ENCODE data around the gene SDK1.
A peak's percentile ranks its signal among the peaks of the same experiment; 100 is the strongest.

The SDK1 gene

GRCh38 chr7:3300651-3301448 is at the start of gene SDK1:
TSS of gene SDK1 (plus strand) at chr7:3301252. CDS start at chr7:3301587, 335 bp downstream.
- peak; percentile 41 for TF ChIP-seq CTCF (IDR thresholded peaks at IDR 0.05; ENCODE audit: insufficient read depth, low read depth, low read length, missing control alignments)
- peak; percentile 91 for DNase-seq (ENCODE audit: low read depth)
- H3K4me3 ChIP-seq (ENCODE audit: low read length) = no peak within 1 kb of the TSS

GRCh38 chr7:3254718-3255117 is 46.3 kb upstream of the SDK1 start:
- H3K4me3 ChIP-seq (ENCODE audit: low read length) = no peak overlapping the region
- no peak for TF ChIP-seq CTCF (IDR thresholded peaks at IDR 0.05; ENCODE audit: insufficient read depth, low read depth, low read length, missing control alignments)
- DNase-seq (ENCODE audit: low read depth) = no peak

GRCh38 chr7:3259711-3260400 is 41.2 kb upstream of the SDK1 start:
- no peak overlapping the region for H3K4me3 ChIP-seq (ENCODE audit: low read length)
- TF ChIP-seq CTCF (IDR thresholded peaks at IDR 0.05; ENCODE audit: insufficient read depth, low read depth, low read length, missing control alignments) = no peak
- DNase-seq (ENCODE audit: low read depth) = no peak

GRCh38 chr7:3260401-3260715 is 40.7 kb upstream of the SDK1 start:
- TF ChIP-seq CTCF (IDR thresholded peaks at IDR 0.05; ENCODE audit: insufficient read depth, low read depth, low read length, missing control alignments) = no peak
- DNase-seq (ENCODE audit: low read depth) = no peak
- H3K4me3 ChIP-seq (ENCODE audit: low read length) = no peak overlapping the region

GRCh38 chr7:3264693-3265339 is 36.2 kb upstream of the SDK1 start:
- DNase-seq (ENCODE audit: low read depth) = no peak
- no peak overlapping the region for H3K4me3 ChIP-seq (ENCODE audit: low read length)
- no peak for TF ChIP-seq CTCF (IDR thresholded peaks at IDR 0.05; ENCODE audit: insufficient read depth, low read depth, low read length, missing control alignments)

GRCh38 chr7:3265388-3265787 is 35.7 kb upstream of the SDK1 start:
- TF ChIP-seq CTCF (IDR thresholded peaks at IDR 0.05; ENCODE audit: insufficient read depth, low read depth, low read length, missing control alignments) = no peak
- no peak for DNase-seq (ENCODE audit: low read depth)
- no peak overlapping the region for H3K4me3 ChIP-seq (ENCODE audit: low read length)
